Measurements from ENCODE around the gene ZNF578.

GRCh38 chr19:52492994-52493470 is 39.7 kb downstream of the ZNF578 start:
- TF ChIP-seq EZH2phosphoT487 (conservative IDR thresholded peaks at IDR 0.05; ENCODE audit: low read length): no peak
- TF ChIP-seq CTCF (IDR thresholded peaks at IDR 0.05; ENCODE audit: insufficient read depth, low read length, poor library complexity, severe bottlenecking): no peak
